Immature natural killer cell (primary cell): Measurements from ENCODE around the gene AQP6. TPM values are rescaled to one million over a fixed set of nuclear protein-coding genes. Genes with fewer than 3 reads are reported as not detected.

ENCODE experiments used
- DNase-seq, 3 donors: peaks; one replicate each; pipeline ENCODE4 v3.0.0; 2022; ENCODE audit warnings: mixed read lengths in 1 of 3
- H3K27ac Mint-ChIP-seq, 6 donors: one replicate each; pipeline ENCODE4 v1.8.0; 2020; ENCODE audit warnings: mixed read lengths in 6 of 6, mild to moderate bottlenecking in 5 of 6, inconsistent platforms in 4 of 6, moderate library complexity in 3 of 6
- H3K27me3 Mint-ChIP-seq, 3 donors: one replicate each; pipeline ENCODE4 v1.8.0; 2020 to 2021; ENCODE audit warnings: low read depth in 3 of 3, mild to moderate bottlenecking in 3 of 3, mixed read lengths in 3 of 3, moderate library complexity in 3 of 3, inconsistent platforms in 1 of 3
- H3K36me3 Mint-ChIP-seq, 3 donors: one replicate each; pipeline ENCODE4 v1.8.0; 2020; ENCODE audit warnings: mixed read lengths in 3 of 3, inconsistent platforms in 2 of 3, mild to moderate bottlenecking in 2 of 3
- H3K4me1 Mint-ChIP-seq, 2 donors: one replicate each; pipeline ENCODE4 v1.8.0; 2020; ENCODE audit warnings: inconsistent platforms in 2 of 2, mild to moderate bottlenecking in 2 of 2, mixed read lengths in 2 of 2, moderate library complexity in 1 of 2
- H3K4me3 Mint-ChIP-seq, 5 donors: one replicate each; pipeline ENCODE4 v1.8.0; 2020; ENCODE audit warnings: mild to moderate bottlenecking in 5 of 5, mixed read lengths in 5 of 5, inconsistent platforms in 3 of 5, moderate library complexity in 3 of 5
- H3K9me3 Mint-ChIP-seq, 6 donors: one replicate each; pipeline ENCODE4 v1.8.0; 2020; ENCODE audit warnings: mild to moderate bottlenecking in 6 of 6, mixed read lengths in 6 of 6, inconsistent platforms in 4 of 6, moderate library complexity in 3 of 6
- polyA plus RNA-seq, 3 donors: library from polyadenylated mRNA; unstranded; fragments of 300-500 nt; fragmentation: Illumina TruSeq; gene quantifications; one replicate each; pipeline ENCODE4 v1.2.3, GENCODE V29; 2021

AQP6 gene
- polyA plus RNA-seq, 3 donors from 2014 or later, result not detected

GRCh38 chr12:49936925-49937324 is 35.8 kb upstream of the AQP6 start:
- Mint-ChIP-seq H3K27me3 (peaks cover 0 to 15% (median 4%) of the 10 kb centered on the region in 3 donors), H3K36me3 (no peaks in the 10 kb centered on the region), H3K9me3 (no peaks in the 10 kb centered on the region), H3K4me3 (no peak overlapping the region), H3K4me1 (no peaks in the 10 kb centered on the region), H3K27ac (no peak overlapping the region)
- no peak for DNase-seq

GRCh38 chr12:49937639-49938300 is 35.0 kb upstream of the AQP6 start:
- no peak for DNase-seq
- Mint-ChIP-seq H3K4me3 (no peak overlapping the region), H3K36me3 (no peaks in the 10 kb centered on the region), H3K4me1 (no peaks in the 10 kb centered on the region), H3K27ac (peak overlapping the region in 1 of 6 donors; percentile 30), H3K9me3 (no peaks in the 10 kb centered on the region), H3K27me3 (peaks cover 0 to 15% (median 6%) of the 10 kb centered on the region in 3 donors)

- no peaks in the 10 kb centered on the region for H3K9me3 Mint-ChIP-seq
- no peak for DNase-seq
- no peaks in the 10 kb centered on the region for H3K36me3 Mint-ChIP-seq
- no peaks in the 10 kb centered on the region for H3K4me1 Mint-ChIP-seq
- no peak overlapping the region for H3K27ac Mint-ChIP-seq
- H3K4me3 Mint-ChIP-seq, result no peak overlapping the region
- peaks cover 0 to 13% (median 6%) of the 10 kb centered on the region in 3 donors for H3K27me3 Mint-ChIP-seq
Measured at GRCh38 chr12:49939307-49939706, 33.4 kb upstream of the AQP6 start.

GRCh38 chr12:49939707-49940106 is 33.0 kb upstream of the AQP6 start:
- Mint-ChIP-seq H3K4me3 (no peak overlapping the region), H3K9me3 (no peaks in the 10 kb centered on the region), H3K4me1 (no peaks in the 10 kb centered on the region), H3K36me3 (no peaks in the 10 kb centered on the region), H3K27ac (no peak overlapping the region), H3K27me3 (peaks cover 0 to 12% (median 6%) of the 10 kb centered on the region in 3 donors)
- DNase-seq, result no peak

GRCh38 chr12:49941556-49942511 is 30.9 kb upstream of the AQP6 start:
- DNase-seq, result no peak
- H3K9me3 Mint-ChIP-seq, result no peaks in the 10 kb centered on the region
- peaks cover 0 to 9% (median 2%) of the 10 kb centered on the region in 3 donors for H3K27me3 Mint-ChIP-seq
- H3K4me1 Mint-ChIP-seq, result peaks cover 7 to 14% of the 10 kb centered on the region in 2 donors
- H3K27ac Mint-ChIP-seq, result no peak overlapping the region
- no peak overlapping the region for H3K4me3 Mint-ChIP-seq
- H3K36me3 Mint-ChIP-seq, result no peaks in the 10 kb centered on the region

- no peak for DNase-seq
- no peaks in the 10 kb centered on the region for H3K9me3 Mint-ChIP-seq
- H3K4me1 Mint-ChIP-seq, result peaks cover 7 to 14% of the 10 kb centered on the region in 2 donors
- no peaks in the 10 kb centered on the region for H3K36me3 Mint-ChIP-seq
- H3K27ac Mint-ChIP-seq, result no peak overlapping the region
- peaks cover 0 to 5% (median 2%) of the 10 kb centered on the region in 3 donors for H3K27me3 Mint-ChIP-seq
- no peak overlapping the region for H3K4me3 Mint-ChIP-seq
Measured at GRCh38 chr12:49942512-49942893, 30.2 kb upstream of the AQP6 start.

GRCh38 chr12:49942921-49943624 is 29.7 kb upstream of the AQP6 start:
- Mint-ChIP-seq H3K4me3 (no peak overlapping the region), H3K27ac (no peak overlapping the region)

GRCh38 chr12:49943625-49943960 is 29.2 kb upstream of the AQP6 start:
- Mint-ChIP-seq H3K9me3 (no peaks in the 10 kb centered on the region), H3K36me3 (no peaks in the 10 kb centered on the region), H3K4me3 (no peak overlapping the region), H3K27me3 (peaks cover 0 to 5% (median 0%) of the 10 kb centered on the region in 3 donors), H3K27ac (peak overlapping the region in 1 of 6 donors; percentile 30), H3K4me1 (peaks cover 7 to 14% of the 10 kb centered on the region in 2 donors)
- DNase-seq, result no peak

More at GRCh38 chr12:49942921-49943624, 29.7 kb upstream of the AQP6 start:
- Mint-ChIP-seq H3K36me3 (no peaks in the 10 kb centered on the region), H3K9me3 (no peaks in the 10 kb centered on the region), H3K27me3 (peaks cover 0 to 5% (median 2%) of the 10 kb centered on the region in 3 donors), H3K4me1 (peaks cover 7 to 14% of the 10 kb centered on the region in 2 donors)
- DNase-seq, result no peak

GRCh38 chr12:49944046-49944445 is 28.7 kb upstream of the AQP6 start:
- Mint-ChIP-seq H3K27ac (peak overlapping the region in 2 of 6 donors; percentile 16 to 30), H3K9me3 (no peaks in the 10 kb centered on the region), H3K27me3 (peaks cover 0 to 5% (median 0%) of the 10 kb centered on the region in 3 donors), H3K36me3 (no peaks in the 10 kb centered on the region), H3K4me1 (peaks cover 7 to 14% of the 10 kb centered on the region in 2 donors), H3K4me3 (no peak overlapping the region)
- DNase-seq, result no peak

GRCh38 chr12:49944718-49945117 is 28.0 kb upstream of the AQP6 start:
- Mint-ChIP-seq H3K36me3 (no peaks in the 10 kb centered on the region), H3K27ac (peak overlapping the region in 1 of 6 donors; percentile 87), H3K9me3 (no peaks in the 10 kb centered on the region), H3K27me3 (peaks cover 0 to 5% (median under 1%) of the 10 kb centered on the region in 3 donors), H3K4me1 (peaks cover 7 to 14% of the 10 kb centered on the region in 2 donors), H3K4me3 (peak overlapping the region in 3 of 5 donors; percentile 87 to 89 (median 87))
- no peak for DNase-seq

- H3K27me3 Mint-ChIP-seq, result peaks cover 0 to 5% (median 2%) of the 10 kb centered on the region in 3 donors
- H3K9me3 Mint-ChIP-seq, result no peaks in the 10 kb centered on the region
- H3K4me1 Mint-ChIP-seq, result peaks cover 7 to 14% of the 10 kb centered on the region in 2 donors
- peak; percentile 56 to 71 (median 63) for DNase-seq
- peak overlapping the region; percentile 85 to 89 (median 87) for H3K4me3 Mint-ChIP-seq
- peak overlapping the region; percentile 66 to 94 (median 86) for H3K27ac Mint-ChIP-seq
- H3K36me3 Mint-ChIP-seq, result no peaks in the 10 kb centered on the region
Measured at GRCh38 chr12:49945394-49946080, 27.2 kb upstream of the AQP6 start.

GRCh38 chr12:49946086-49946485 is 26.7 kb upstream of the AQP6 start:
- Mint-ChIP-seq H3K27me3 (peaks cover 2 to 5% (median 4%) of the 10 kb centered on the region in 3 donors), H3K36me3 (no peaks in the 10 kb centered on the region), H3K4me1 (peaks cover 7 to 14% of the 10 kb centered on the region in 2 donors), H3K4me3 (peak overlapping the region in 2 of 5 donors; percentile 87), H3K9me3 (no peaks in the 10 kb centered on the region), H3K27ac (peak overlapping the region in 3 of 6 donors; percentile 24 to 87 (median 60))
- DNase-seq, result no peak

GRCh38 chr12:49946497-49946896 is 26.2 kb upstream of the AQP6 start:
- Mint-ChIP-seq H3K9me3 (no peaks in the 10 kb centered on the region), H3K27me3 (peaks cover 3 to 5% (median 5%) of the 10 kb centered on the region in 3 donors), H3K27ac (no peak overlapping the region), H3K4me3 (no peak overlapping the region), H3K36me3 (no peaks in the 10 kb centered on the region), H3K4me1 (peaks cover 7 to 14% of the 10 kb centered on the region in 2 donors)
- no peak for DNase-seq
